ENCODE results near the gene HDAC4.

- TF ChIP-seq BHLHE40 (IDR thresholded peaks at IDR 0.05; ENCODE audit: borderline replicate concordance) (no peak), ELF4 (IDR thresholded peaks at IDR 0.05) (no peak), SP1 (IDR thresholded peaks at IDR 0.05) (no peak), FOXA1 (IDR thresholded peaks at IDR 0.05) (no peak), FOXK2 (IDR thresholded peaks at IDR 0.05) (no peak), FOXM1 (IDR thresholded peaks at IDR 0.05; ENCODE audit: borderline replicate concordance) (no peak), TARDBP (IDR thresholded peaks at IDR 0.05) (no peak), ZNF384 (IDR thresholded peaks at IDR 0.05) (no peak), SUZ12 (IDR thresholded peaks at IDR 0.05) (no peak), NFRKB (IDR thresholded peaks at IDR 0.05) (no peak), L3MBTL2 (conservative IDR thresholded peaks at IDR 0.05) (no peak), ARNT (IDR thresholded peaks at IDR 0.05) (no peak), LEF1 (IDR thresholded peaks at IDR 0.05; ENCODE audit: borderline replicate concordance) (no peak), PKNOX1 (IDR thresholded peaks at IDR 0.05) (no peak)
Measured at GRCh38 chr2:239056611-239057010, 344.2 kb downstream of the HDAC4 start.

All from HEK293T (cell line).